Uterus (tissue), 4 donors: ENCODE measurements around the gene GEMIN7. TPM values are rescaled to one million over a fixed set of nuclear protein-coding genes. Genes with fewer than 3 reads are reported as not detected.

Experiments
- DNase-seq, 2 donors: peaks; one replicate each; pipeline ENCODE4 v3.0.0-alpha.2; 2019 to 2020
- H3K27ac ChIP-seq, 2 donors: fragments of 200-600 bp; sonication (generic); 1 replicate in 1 of 2; 2 replicates in 1 of 2; pipeline ENCODE4 v1.5.1; 2016 to 2018
- H3K27me3 ChIP-seq, 2 donors: fragments of 200-600 bp; sonication (generic); one replicate each; pipeline ENCODE4 v1.5.1; 2018 to 2019; ENCODE audit warnings: control low read depth in 1 of 2
- H3K36me3 ChIP-seq, 2 donors: fragments of 200-600 bp; sonication (generic); one replicate each; pipeline ENCODE4 v1.5.1; 2019; ENCODE audit warnings: control low read depth in 1 of 2
- H3K4me1 ChIP-seq, 2 donors: fragments of 200-600 bp; sonication (generic); one replicate each; pipeline ENCODE4 v1.5.1; 2018 to 2019; ENCODE audit warnings: control low read depth in 1 of 2
- H3K4me3 ChIP-seq, 2 donors: fragments of 200-600 bp; sonication (generic); 1 replicate in 1 of 2; 2 replicates in 1 of 2; pipeline ENCODE4 v1.5.1; 2018 to 2019; ENCODE audit warnings: mild to moderate bottlenecking in 1 of 2
- H3K9me3 ChIP-seq, 2 donors: fragments of 200-600 bp; sonication (generic); one replicate each; pipeline ENCODE4 v1.5.1; 2019; ENCODE audit warnings: control low read depth in 1 of 2
- CTCF ChIP-seq, 4 experiments: fragments of 200-600 bp in 2 of 4; fragments of 450-650 bp in 2 of 4; sonication (generic) in 2 of 4; IDR thresholded peaks; one replicate each; pipeline ENCODE4 v1.5.1; 2016 to 2019; ENCODE audit warnings: antibody characterized with exemption in 4 of 4, mild to moderate bottlenecking in 2 of 4, moderate library complexity in 1 of 4
- POLR2A ChIP-seq, 2 donors: fragments of 450-650 bp; IDR thresholded peaks; one replicate each; pipeline ENCODE4 v1.6.1; 2016; ENCODE audit warnings: antibody characterized with exemption in 2 of 2, mild to moderate bottlenecking in 1 of 2, moderate library complexity in 1 of 2
- intact Hi-C: fragments of 100-400 bp; cut with DNase I; formaldehyde crosslinking; loops from one replicate; pipeline ENCODE4 v1.15.1; 2023; ENCODE audit warnings: low total_unique reads
- total RNA-seq, 4 donors: library from RNA; depleted of rRNA in 3 of 4; stranded (reverse); fragments of >200 nt in 3 of 4; gene quantifications; one replicate each; pipeline versions ENCODE4 v1.1.0 to v1.2.4, GENCODE V29; 2014 to 2023
- donor health status: DM: yes; HTN: yes; CAD: no.

Gene GEMIN7
- total RNA-seq, 4 donors from 2014 or later, result 3.5 to 18.4 (median 13.7) TPM

- no peak for TF ChIP-seq POLR2A (IDR thresholded peaks at IDR 0.05)
- no peak for TF ChIP-seq CTCF (IDR thresholded peaks at IDR 0.05)
- H3K4me3 ChIP-seq, result no peak overlapping the region
- no peaks in the 10 kb centered on the region for H3K9me3 ChIP-seq
- no peak overlapping the region for H3K27ac ChIP-seq
- no peaks in the 10 kb centered on the region for H3K36me3 ChIP-seq
- H3K27me3 ChIP-seq, result no peaks in the 10 kb centered on the region
- no peak for DNase-seq
- intact Hi-C loops, result no loop called here
- no peaks in the 10 kb centered on the region for H3K4me1 ChIP-seq
Measured at GRCh38 chr19:45068041-45068440, 11.0 kb upstream of the GEMIN7 start.

- intact Hi-C loops, result no loop called here
- Histone ChIP-seq H3K4me1 (no peaks in the 10 kb centered on the region), H3K9me3 (no peaks in the 10 kb centered on the region), H3K36me3 (no peaks in the 10 kb centered on the region), H3K27me3 (no peaks in the 10 kb centered on the region), H3K4me3 (no peak overlapping the region), H3K27ac (no peak overlapping the region)
- DNase-seq, result no peak
- TF ChIP-seq POLR2A (IDR thresholded peaks at IDR 0.05) (no peak), CTCF (IDR thresholded peaks at IDR 0.05) (no peak)
Measured at GRCh38 chr19:45069056-45069455, 10.0 kb upstream of the GEMIN7 start.

GRCh38 chr19:45070214-45070613 is 8.8 kb upstream of the GEMIN7 start:
- Histone ChIP-seq H3K36me3 (no peaks in the 10 kb centered on the region), H3K27me3 (no peaks in the 10 kb centered on the region), H3K4me1 (no peaks in the 10 kb centered on the region), H3K4me3 (no peak overlapping the region), H3K27ac (no peak overlapping the region), H3K9me3 (no peaks in the 10 kb centered on the region)
- intact Hi-C loops, result no loop called here
- TF ChIP-seq CTCF (IDR thresholded peaks at IDR 0.05) (no peak), POLR2A (IDR thresholded peaks at IDR 0.05) (no peak)
- DNase-seq, result no peak

- no peak for DNase-seq
Measured at GRCh38 chr19:45070861-45071544, 8.1 kb upstream of the GEMIN7 start.

GRCh38 chr19:45071545-45071938 is 7.5 kb upstream of the GEMIN7 start:
- TF ChIP-seq CTCF (IDR thresholded peaks at IDR 0.05) (no peak), POLR2A (IDR thresholded peaks at IDR 0.05) (no peak)
- no peak overlapping the region for H3K27ac ChIP-seq
- H3K36me3 ChIP-seq, result no peaks in the 10 kb centered on the region
- no peak for DNase-seq
- no peak overlapping the region for H3K4me3 ChIP-seq
- H3K27me3 ChIP-seq, result no peaks in the 10 kb centered on the region
- intact Hi-C loops, result no loop called here
- H3K9me3 ChIP-seq, result no peaks in the 10 kb centered on the region
- H3K4me1 ChIP-seq, result peaks cover 0 to 4% of the 10 kb centered on the region in 2 donors

More at GRCh38 chr19:45070861-45071544, 8.1 kb upstream of the GEMIN7 start:
- no peak for TF ChIP-seq CTCF (IDR thresholded peaks at IDR 0.05)
- H3K4me3 ChIP-seq, result no peak overlapping the region
- no peak overlapping the region for H3K27ac ChIP-seq
- H3K4me1 ChIP-seq, result peaks cover 0 to 2% of the 10 kb centered on the region in 2 donors
- H3K9me3 ChIP-seq, result no peaks in the 10 kb centered on the region
- H3K27me3 ChIP-seq, result no peaks in the 10 kb centered on the region
- intact Hi-C loops, result no loop called here
- H3K36me3 ChIP-seq, result no peaks in the 10 kb centered on the region
